AG10803 (cell line): ENCODE results near the gene COG1.

Experiments used
- DNase-seq: peaks from one replicate; pipeline ENCODE4 v3.0.0; 2010; ENCODE audit warnings: low read depth
- H3K4me3 ChIP-seq: 2 replicates; pipeline ENCODE4 v1.5.1; 2011; ENCODE audit warnings: mild to moderate bottlenecking, low read length, control low read depth
- TF ChIP-seq, protein P1 (sequence below): conservative IDR thresholded peaks from 2 replicates; pipeline ENCODE4 v1.5.1; 2011; ENCODE audit warnings: mild to moderate bottlenecking, low read length, control low read depth, inconsistent platforms

The COG1 gene

DNA sequence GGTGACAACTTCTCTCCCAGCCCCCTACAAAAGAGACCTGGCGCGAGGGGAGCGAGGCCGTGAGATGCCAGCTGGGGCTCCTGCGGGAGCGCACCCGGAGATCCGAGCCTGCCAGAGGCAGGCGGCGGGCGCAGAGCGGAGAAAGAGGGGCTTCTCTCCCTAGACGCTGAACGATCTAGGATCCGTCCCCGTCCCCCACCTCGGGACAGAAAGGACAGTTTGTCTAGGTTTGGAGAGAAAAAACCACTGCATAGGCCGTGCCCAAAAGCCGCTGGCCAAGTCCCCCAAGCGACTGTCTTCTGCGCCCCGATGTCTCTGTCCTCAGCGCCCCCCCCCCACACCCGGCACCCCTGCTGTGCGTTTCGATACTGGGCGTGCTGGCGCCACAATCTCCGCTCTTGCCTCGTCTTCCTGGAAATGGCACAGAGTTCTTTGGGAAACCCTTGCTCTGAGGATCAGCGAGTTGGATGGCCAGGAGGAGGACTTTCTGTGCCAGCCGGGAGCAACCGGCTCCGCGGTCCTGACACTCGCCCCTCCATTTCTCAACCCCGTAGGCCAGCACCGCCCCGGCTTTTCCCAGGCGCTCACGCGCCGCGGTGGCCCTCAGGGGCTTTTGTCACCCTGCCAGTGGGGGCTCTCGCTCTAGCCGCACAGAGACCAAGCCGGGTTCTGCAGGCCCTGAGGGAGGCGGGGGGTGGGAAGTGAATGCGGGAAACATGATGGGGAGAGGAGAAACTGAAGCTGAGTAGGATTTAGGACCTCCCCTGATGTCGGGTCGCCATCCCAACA is 27.0 kb upstream of the COG1 start:
- TF ChIP-seq, protein P1, sequence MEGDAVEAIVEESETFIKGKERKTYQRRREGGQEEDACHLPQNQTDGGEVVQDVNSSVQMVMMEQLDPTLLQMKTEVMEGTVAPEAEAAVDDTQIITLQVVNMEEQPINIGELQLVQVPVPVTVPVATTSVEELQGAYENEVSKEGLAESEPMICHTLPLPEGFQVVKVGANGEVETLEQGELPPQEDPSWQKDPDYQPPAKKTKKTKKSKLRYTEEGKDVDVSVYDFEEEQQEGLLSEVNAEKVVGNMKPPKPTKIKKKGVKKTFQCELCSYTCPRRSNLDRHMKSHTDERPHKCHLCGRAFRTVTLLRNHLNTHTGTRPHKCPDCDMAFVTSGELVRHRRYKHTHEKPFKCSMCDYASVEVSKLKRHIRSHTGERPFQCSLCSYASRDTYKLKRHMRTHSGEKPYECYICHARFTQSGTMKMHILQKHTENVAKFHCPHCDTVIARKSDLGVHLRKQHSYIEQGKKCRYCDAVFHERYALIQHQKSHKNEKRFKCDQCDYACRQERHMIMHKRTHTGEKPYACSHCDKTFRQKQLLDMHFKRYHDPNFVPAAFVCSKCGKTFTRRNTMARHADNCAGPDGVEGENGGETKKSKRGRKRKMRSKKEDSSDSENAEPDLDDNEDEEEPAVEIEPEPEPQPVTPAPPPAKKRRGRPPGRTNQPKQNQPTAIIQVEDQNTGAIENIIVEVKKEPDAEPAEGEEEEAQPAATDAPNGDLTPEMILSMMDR, result no peak
- DNase-seq, result no peak
- H3K4me3 ChIP-seq, result peak overlapping the region; percentile 52

DNA sequence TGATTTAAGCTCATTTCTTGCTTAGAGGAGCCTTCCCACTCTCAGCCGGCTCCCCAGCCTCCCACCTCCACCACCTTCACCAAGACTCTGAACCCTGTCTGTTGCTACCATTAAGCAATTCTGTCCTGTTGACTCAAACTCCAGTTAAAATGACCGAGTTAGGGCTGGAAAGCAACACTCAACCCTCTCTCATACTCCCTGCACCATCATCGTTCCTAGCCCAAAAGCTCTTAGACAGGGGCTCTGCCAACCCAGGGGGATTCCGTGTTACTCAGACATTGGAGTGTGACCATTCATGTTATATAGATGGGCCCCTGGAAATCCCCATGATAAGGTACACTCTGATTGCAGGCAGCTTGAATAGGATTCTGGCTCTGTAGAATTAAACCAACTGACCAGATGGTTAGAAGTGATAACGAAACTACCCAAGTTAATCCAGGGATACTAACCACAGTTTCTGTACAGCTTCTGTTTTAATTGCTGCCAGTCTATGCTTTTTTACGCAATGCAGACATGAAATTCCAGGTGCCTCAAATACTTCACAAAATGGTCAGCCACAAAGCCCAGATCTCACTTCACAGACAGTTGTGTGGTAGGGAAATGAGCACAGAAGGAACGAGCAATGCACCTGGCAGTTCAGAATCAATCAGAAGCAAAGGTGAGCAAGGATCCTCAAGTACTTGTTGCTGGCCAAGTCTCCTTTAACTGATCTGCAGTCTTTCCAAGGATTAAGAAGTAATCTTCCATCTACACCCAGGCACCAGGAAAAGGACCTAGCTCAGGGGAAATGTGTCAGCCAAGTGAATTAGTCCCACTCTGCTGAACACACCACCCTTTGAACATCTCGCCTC is 25.9 kb upstream of the COG1 start:
- DNase-seq, result no peak
- TF ChIP-seq, protein P1, result no peak
- peak overlapping the region; percentile 52 for H3K4me3 ChIP-seq

DNA sequence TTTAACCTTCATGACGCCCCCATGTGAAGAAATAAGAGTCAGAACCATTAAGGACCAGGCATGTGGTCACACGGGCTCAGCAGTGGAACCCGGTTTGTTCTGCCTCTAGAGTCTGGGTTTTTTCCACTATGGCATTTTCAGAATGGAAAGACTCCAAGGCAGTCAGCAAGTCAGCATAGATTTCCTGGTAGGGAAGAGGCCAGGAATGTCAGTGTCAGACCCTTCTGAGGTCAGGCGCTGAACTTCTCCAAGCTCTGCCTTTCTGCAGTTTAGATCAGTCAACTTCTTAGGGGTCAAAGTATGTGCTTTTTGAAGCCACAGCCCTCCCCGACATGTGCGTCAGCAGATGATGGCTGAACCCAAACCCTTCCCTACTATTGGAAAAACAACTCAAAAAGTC is 24.2 kb upstream of the COG1 start:
- H3K4me3 ChIP-seq, result no peak overlapping the region
- TF ChIP-seq, protein P1, result no peak
- DNase-seq, result no peak

DNA sequence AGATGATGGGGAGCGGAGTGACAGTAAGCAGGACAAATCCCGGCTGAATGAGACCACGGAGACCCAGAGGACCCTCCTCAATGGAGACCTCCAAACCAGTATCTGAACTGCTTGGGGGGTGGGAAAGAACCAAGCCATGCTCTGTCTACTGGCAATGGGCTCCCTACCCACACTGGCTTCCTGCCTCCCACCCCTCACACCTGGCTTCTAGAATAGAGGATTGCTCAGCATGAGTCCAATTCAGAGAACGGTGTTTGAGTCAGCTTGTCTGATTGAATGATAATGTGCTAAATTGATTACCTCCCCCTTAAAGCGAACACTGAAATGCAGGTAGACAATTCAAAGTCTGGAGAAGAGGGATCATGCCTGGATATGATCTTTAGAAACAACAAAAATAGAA is 22.5 kb upstream of the COG1 start:
- TF ChIP-seq, protein P1, result no peak
- no peak for DNase-seq
- no peak overlapping the region for H3K4me3 ChIP-seq

DNA sequence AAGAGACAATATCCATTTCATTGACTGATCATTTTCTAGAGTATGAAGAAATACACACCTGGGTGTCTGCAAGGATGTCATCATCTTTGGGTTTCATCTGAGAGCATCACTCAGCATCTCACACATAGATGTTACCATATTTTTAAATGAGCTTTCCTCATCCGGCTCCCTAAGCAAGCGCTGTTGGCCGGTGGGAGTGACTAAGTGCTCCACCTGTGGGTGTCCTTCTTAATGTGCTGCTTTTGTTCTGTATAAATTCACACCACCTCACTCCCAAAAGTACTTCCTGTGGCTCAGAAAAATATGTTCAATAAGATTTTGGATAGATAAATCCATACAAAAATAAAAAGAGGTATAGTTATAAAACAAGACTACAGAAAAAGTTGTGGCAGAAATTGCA is 20.6 kb upstream of the COG1 start:
- TF ChIP-seq, protein P1, result no peak
- no peak overlapping the region for H3K4me3 ChIP-seq
- DNase-seq, result no peak

DNA sequence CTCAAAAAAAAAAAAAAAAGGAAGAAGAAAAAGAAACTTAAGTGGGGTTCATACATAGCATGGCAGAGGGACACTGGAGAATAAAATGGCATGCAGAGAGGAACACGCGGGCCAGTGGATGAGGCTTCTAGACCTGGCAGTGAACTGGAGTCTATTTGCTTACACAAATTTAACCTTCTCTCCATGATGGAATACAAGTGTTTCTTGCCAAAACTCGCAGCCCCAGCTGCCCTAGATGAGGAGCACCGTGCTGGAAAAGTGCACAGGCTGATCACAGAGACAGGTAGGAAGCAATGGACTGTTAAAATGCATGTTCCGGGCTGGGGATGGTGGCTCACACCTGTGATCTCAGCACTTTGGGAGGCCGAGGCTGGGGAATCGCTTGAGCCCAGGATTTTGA is 18.7 kb upstream of the COG1 start:
- TF ChIP-seq, protein P1, result no peak
- DNase-seq, result no peak
- no peak overlapping the region for H3K4me3 ChIP-seq
